HG03469 (cell line): Measurements from ENCODE around the gene TRIM62.
"Not testable (repeated sequence)": the region's sequence is repeated elsewhere in the genome, so short reads cannot be mapped to it uniquely, and the experiment has no call there.

Source experiments
- ATAC-seq: cut with Tn5 transposase; IDR thresholded peaks from one replicate; pipeline ENCODE4 v1.9.1; 2021; ENCODE audit warnings: mild to moderate bottlenecking, moderate library complexity, moderate number of reproducible peaks; ENCODE audit not compliant: unreplicated experiment

The TRIM62 gene

GRCh38 chr1:33111965-33112364 is 69.9 kb downstream of the TRIM62 start:
- no peak for ATAC-seq

GRCh38 chr1:33110477-33110876 is 71.4 kb downstream of the TRIM62 start:
- no peak for ATAC-seq

- ATAC-seq = not testable (repeated sequence)
Observed at GRCh38 chr1:33100119-33100415, 81.8 kb downstream of the TRIM62 start.

- peak; percentile 73 for ATAC-seq
Observed at GRCh38 chr1:33099290-33100118, 82.3 kb downstream of the TRIM62 start.

DNA sequence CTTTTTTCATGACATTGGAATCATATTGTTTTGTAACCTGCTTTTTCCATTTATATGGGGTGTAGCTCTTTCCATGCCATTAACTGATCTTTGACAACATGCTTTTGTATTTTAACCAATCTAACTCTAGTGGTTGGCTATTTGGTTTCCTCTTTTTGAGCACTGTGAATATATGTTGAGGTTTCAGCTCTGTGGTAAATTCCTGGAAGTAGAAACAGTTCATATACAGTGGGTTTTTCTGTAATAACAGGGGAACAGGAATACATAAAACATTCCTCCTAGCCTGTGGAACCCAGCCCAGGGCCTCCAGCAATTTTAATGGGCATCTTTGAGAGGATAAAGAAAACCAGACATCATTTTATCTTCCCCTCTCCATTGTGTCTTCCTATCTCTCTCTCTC is 83.5 kb downstream of the TRIM62 start:
- ATAC-seq = no peak

- ATAC-seq = no peak
Observed at GRCh38 chr1:33097762-33098161, 84.1 kb downstream of the TRIM62 start.

GRCh38 chr1:33097137-33097611 is 84.7 kb downstream of the TRIM62 start:
- ATAC-seq = no peak

DNA sequence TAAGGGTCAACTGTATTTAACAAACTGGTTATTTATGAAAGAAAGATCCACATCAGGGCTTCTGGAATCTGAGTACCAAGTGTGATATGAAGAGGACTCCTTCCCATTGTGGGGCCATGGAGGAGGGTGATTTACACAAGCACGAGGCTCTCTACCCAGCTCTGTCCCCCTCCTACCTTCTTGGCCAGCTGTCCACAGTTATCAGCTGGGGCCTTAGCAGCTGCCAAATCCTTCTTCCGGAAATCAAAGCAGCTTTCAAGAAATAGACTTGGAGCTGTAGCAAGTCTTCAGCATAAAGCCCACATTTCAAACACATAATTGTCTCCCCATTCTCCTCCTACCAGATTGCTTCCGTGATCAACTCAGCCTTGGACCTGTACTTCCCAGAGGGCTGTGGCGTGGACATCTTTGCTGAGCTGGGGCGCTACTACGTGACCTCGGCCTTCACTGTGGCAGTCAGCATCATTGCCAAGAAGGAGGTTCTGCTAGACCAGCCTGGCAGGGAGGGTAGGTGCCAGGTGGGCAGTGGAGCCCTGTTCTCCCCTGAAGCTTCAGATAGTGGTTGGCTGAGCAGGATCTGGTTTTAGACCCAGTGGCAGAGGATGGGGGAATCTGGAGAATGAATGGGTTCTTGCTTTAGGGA is 85.4 kb downstream of the TRIM62 start:
- no peak for ATAC-seq
